ENCODE results near the gene ASTN2. TPM values are rescaled to one million over a fixed set of nuclear protein-coding genes. Genes with fewer than 3 reads are reported as not detected.

ASTN2 gene
- total RNA-seq, 1 donor from 2014 or later = 13.6 TPM

GRCh38 chr9:116819116-116819515 lies 595.7 kb downstream of the ASTN2 start:
- Histone ChIP-seq H3K27ac (ENCODE audit: low read depth, low read length) (no peak overlapping the region), H3K79me2 (ENCODE audit: insufficient read depth, low read length) (no peaks in the 10 kb centered on the region), H3K36me3 (ENCODE audit: insufficient read depth, low read length) (no peaks in the 10 kb centered on the region), H3K4me1 (ENCODE audit: insufficient read depth, low read length) (no peaks in the 10 kb centered on the region), H3K9ac (ENCODE audit: low read length) (no peak overlapping the region), H2AFZ (ENCODE audit: low read depth, low read length) (no peak overlapping the region), H3K4me2 (ENCODE audit: low read length) (no peak overlapping the region), H3K27me3 (ENCODE audit: insufficient read depth, low read length) (no peaks in the 10 kb centered on the region), H3K4me3 (ENCODE audit: insufficient read depth, low read depth, low read length) (no peak overlapping the region), H3K9me3 (ENCODE audit: insufficient read depth, low read depth, low read length) (no peaks in the 10 kb centered on the region), H4K20me1 (ENCODE audit: insufficient read depth, low read length) (no peaks in the 10 kb centered on the region)
- Mint-ChIP-seq H3K27me3 (ENCODE audit: low read depth, unreplicated experiment) (no peaks in the 10 kb centered on the region), H3K27ac (ENCODE audit: unreplicated experiment) (no peak overlapping the region), H3K4me1 (ENCODE audit: low read depth, unreplicated experiment) (peaks cover 5% of the 10 kb centered on the region), H3K36me3 (ENCODE audit: low read depth, unreplicated experiment) (no peaks in the 10 kb centered on the region), H3K4me3 (ENCODE audit: unreplicated experiment) (no peak overlapping the region), H3K9me3 (ENCODE audit: unreplicated experiment) (no peaks in the 10 kb centered on the region)
- TF ChIP-seq EZH2 (IDR thresholded peaks at IDR 0.05; ENCODE audit: insufficient read depth, low read length) (no peak), CTCF (IDR thresholded peaks at IDR 0.05; ENCODE audit: insufficient read depth, low read depth, low read length) (no peak)
- FAIRE-seq (no peak), DNase-seq (ENCODE audit: low read depth) (no peak)

- no peak overlapping the region for H3K27ac ChIP-seq (ENCODE audit: low read depth, low read length)
- no peaks in the 10 kb centered on the region for H3K36me3 Mint-ChIP-seq (ENCODE audit: low read depth, unreplicated experiment)
- FAIRE-seq (no peak), DNase-seq (ENCODE audit: low read depth) (no peak)
- no peak for TF ChIP-seq CTCF (IDR thresholded peaks at IDR 0.05; ENCODE audit: insufficient read depth, low read depth, low read length)
- no peaks in the 10 kb centered on the region for H3K79me2 ChIP-seq (ENCODE audit: insufficient read depth, low read length)
- no peaks in the 10 kb centered on the region for H4K20me1 ChIP-seq (ENCODE audit: insufficient read depth, low read length)
- no peak overlapping the region for H3K4me3 ChIP-seq (ENCODE audit: insufficient read depth, low read depth, low read length)
- H3K4me1 ChIP-seq (ENCODE audit: insufficient read depth, low read length) = peaks cover under 1% of the 10 kb centered on the region
- no peak overlapping the region for H3K9ac ChIP-seq (ENCODE audit: low read length)
- no peaks in the 10 kb centered on the region for H3K9me3 Mint-ChIP-seq (ENCODE audit: unreplicated experiment)
- no peaks in the 10 kb centered on the region for H3K36me3 ChIP-seq (ENCODE audit: insufficient read depth, low read length)
- H3K27ac Mint-ChIP-seq (ENCODE audit: unreplicated experiment) = no peak overlapping the region
- H3K4me1 Mint-ChIP-seq (ENCODE audit: low read depth, unreplicated experiment) = peaks cover 9% of the 10 kb centered on the region
- H3K4me3 Mint-ChIP-seq (ENCODE audit: unreplicated experiment) = no peak overlapping the region
- no peaks in the 10 kb centered on the region for H3K9me3 ChIP-seq (ENCODE audit: insufficient read depth, low read depth, low read length)
- no peaks in the 10 kb centered on the region for H3K27me3 Mint-ChIP-seq (ENCODE audit: low read depth, unreplicated experiment)
- no peak overlapping the region for H2AFZ ChIP-seq (ENCODE audit: low read depth, low read length)
- no peaks in the 10 kb centered on the region for H3K27me3 ChIP-seq (ENCODE audit: insufficient read depth, low read length)
- no peak overlapping the region for H3K4me2 ChIP-seq (ENCODE audit: low read length)
Observed at GRCh38 chr9:116817762-116818161, 597.1 kb downstream of the ASTN2 start.

- Mint-ChIP-seq H3K27me3 (ENCODE audit: low read depth, unreplicated experiment) (no peaks in the 10 kb centered on the region), H3K4me1 (ENCODE audit: low read depth, unreplicated experiment) (peaks cover 16% of the 10 kb centered on the region), H3K36me3 (ENCODE audit: low read depth, unreplicated experiment) (no peaks in the 10 kb centered on the region), H3K9me3 (ENCODE audit: unreplicated experiment) (no peaks in the 10 kb centered on the region), H3K4me3 (ENCODE audit: unreplicated experiment) (no peak overlapping the region), H3K27ac (ENCODE audit: unreplicated experiment) (no peak overlapping the region)
- Histone ChIP-seq H3K4me3 (ENCODE audit: insufficient read depth, low read depth, low read length) (no peak overlapping the region), H3K27me3 (ENCODE audit: insufficient read depth, low read length) (no peaks in the 10 kb centered on the region), H3K9me3 (ENCODE audit: insufficient read depth, low read depth, low read length) (no peaks in the 10 kb centered on the region), H3K27ac (ENCODE audit: low read depth, low read length) (no peak overlapping the region), H3K4me2 (ENCODE audit: low read length) (no peak overlapping the region), H4K20me1 (ENCODE audit: insufficient read depth, low read length) (no peaks in the 10 kb centered on the region), H2AFZ (ENCODE audit: low read depth, low read length) (no peak overlapping the region), H3K36me3 (ENCODE audit: insufficient read depth, low read length) (no peaks in the 10 kb centered on the region), H3K4me1 (ENCODE audit: insufficient read depth, low read length) (peaks cover 6% of the 10 kb centered on the region), H3K79me2 (ENCODE audit: insufficient read depth, low read length) (no peaks in the 10 kb centered on the region), H3K9ac (ENCODE audit: low read length) (no peak overlapping the region)
- no peak for TF ChIP-seq CTCF (IDR thresholded peaks at IDR 0.05; ENCODE audit: insufficient read depth, low read depth, low read length)
- no peak for TF ChIP-seq EZH2 (IDR thresholded peaks at IDR 0.05; ENCODE audit: insufficient read depth, low read length)
- no peak for DNase-seq (ENCODE audit: low read depth)
- no peak for FAIRE-seq
Observed at GRCh38 chr9:116816484-116816883, 598.4 kb downstream of the ASTN2 start.
